B cell (primary cell): ENCODE measurements around the gene IPP. TPM values are rescaled to one million over a fixed set of nuclear protein-coding genes. Genes with fewer than 3 reads are reported as not detected.

Source experiments
- ATAC-seq: fragments of 200-7000 bp; cut with Tn5 transposase; one replicate; pipeline ENCODE4 v1.10.0; 2021; ENCODE audit warnings: low read depth, mild to moderate bottlenecking, moderate number of reproducible peaks, moderate library complexity
- CTCF ChIA-PET: fragments of 350-600 bp; sonication (Branson Sonifier 250); formaldehyde crosslinking; loops from one replicate; lab custom pipeline; 2021; ENCODE audit warnings: antibody characterized with exemption, inconsistent platforms; lab: Charles Lee
- POLR2A ChIA-PET: fragments of 350-600 bp; sonication (Branson Sonifier 250); formaldehyde crosslinking; loops from one replicate; lab custom pipeline; 2021; ENCODE audit warnings: antibody characterized with exemption; lab: Charles Lee
- DNase-seq: peaks from one replicate; pipeline ENCODE4 v3.0.0; 2013
- H2AFZ ChIP-seq: 2 replicates; pipeline ENCODE4 v1.6.1; 2012; ENCODE audit warnings: mild to moderate bottlenecking, low read depth, low read length; ENCODE audit not compliant: insufficient read depth, poor library complexity, severe bottlenecking
- H3K27ac ChIP-seq, 2 donors: 1 replicate in 1 of 2; 2 replicates in 1 of 2; pipeline ENCODE4 v1.5.1; 2012 to 2013; ENCODE audit warnings: low read length in 2 of 2, mild to moderate bottlenecking in 2 of 2, moderate library complexity in 1 of 2
- H3K27me3 ChIP-seq, 4 experiments: fragments of 200-600 bp in 1 of 4; sonication (generic) in 1 of 4; replicated peaks in 1 of 4; 1 replicate in 2 of 4; 2 replicates in 2 of 4; pipeline versions ENCODE4 v1.6.1 to v1.7.0; 2013 to 2016; ENCODE audit warnings: low read length in 3 of 4, mild to moderate bottlenecking in 2 of 4, mixed read lengths in 1 of 4, moderate library complexity in 1 of 4; ENCODE audit not compliant: insufficient read depth in 4 of 4, control insufficient read depth in 3 of 4; ENCODE audit errors: control extremely low read depth in 1 of 4
- H3K36me3 ChIP-seq, 2 experiments: replicated peaks in 1 of 2; 1 replicate in 1 of 2; 2 replicates in 1 of 2; pipeline versions ENCODE4 v1.6.1 to v1.7.1; 2013; ENCODE audit warnings: low read length in 1 of 2; ENCODE audit not compliant: insufficient read depth in 2 of 2, control insufficient read depth in 1 of 2; ENCODE audit errors: control extremely low read depth in 1 of 2, extremely low read depth in 1 of 2
- H3K4me1 ChIP-seq, 2 donors: fragments of 200-600 bp in 1 of 2; sonication (generic) in 1 of 2; 1 replicate in 1 of 2; 2 replicates in 1 of 2; pipeline versions ENCODE4 v1.5.1 to v1.6.1; 2013 to 2017; ENCODE audit warnings: low read length in 2 of 2; ENCODE audit not compliant: control insufficient read depth in 2 of 2, insufficient read depth in 2 of 2
- H3K4me2 ChIP-seq: replicated peaks from 2 replicates; pipeline ENCODE3; 2012; ENCODE audit warnings: mild to moderate bottlenecking, low read depth, low read length; ENCODE audit not compliant: poor library complexity, severe bottlenecking
- H3K4me3 ChIP-seq, 5 experiments: fragments of 200-600 bp in 1 of 5; sonication (generic) in 1 of 5; 1 replicate in 3 of 5; 2 replicates in 2 of 5; pipeline versions ENCODE4 v1.5.1 to v1.7.0; 2011 to 2016; ENCODE audit warnings: low read length in 4 of 5, mild to moderate bottlenecking in 4 of 5, low read depth in 2 of 5, control low read depth in 1 of 5, moderate library complexity in 1 of 5; ENCODE audit not compliant: insufficient read depth in 1 of 5; ENCODE audit errors: control extremely low read depth in 1 of 5, extremely low read depth in 1 of 5
- H3K79me2 ChIP-seq: fragments of 200-600 bp; sonication (generic); one replicate; pipeline ENCODE4 v1.6.0; 2016; ENCODE audit warnings: low read length; ENCODE audit not compliant: control insufficient read depth, insufficient read depth
- H3K9ac ChIP-seq: fragments of 200-600 bp; sonication (generic); 2 replicates; pipeline ENCODE4 v1.6.1; 2017; ENCODE audit warnings: mild to moderate bottlenecking, low read length, moderate library complexity
- H3K9me3 ChIP-seq, 3 donors: one replicate each; pipeline versions ENCODE4 v1.6.1 to v1.7.1; 2013; ENCODE audit warnings: low read length in 2 of 3; ENCODE audit not compliant: control insufficient read depth in 2 of 3, insufficient read depth in 1 of 3; ENCODE audit errors: control extremely low read depth in 1 of 3
- H4K20me1 ChIP-seq: 2 replicates; pipeline ENCODE4 v1.6.0; 2012; ENCODE audit warnings: mild to moderate bottlenecking, low read length; ENCODE audit not compliant: insufficient read depth, control insufficient read depth, poor library complexity, severe bottlenecking
- H3K27ac Mint-ChIP-seq: one replicate; pipeline ENCODE4 v1.8.0; 2021; ENCODE audit warnings: mixed read lengths
- H3K27me3 Mint-ChIP-seq: one replicate; pipeline ENCODE4 v1.8.0; 2021; ENCODE audit warnings: mixed read lengths
- H3K4me1 Mint-ChIP-seq: one replicate; pipeline ENCODE4 v1.8.0; 2021; ENCODE audit warnings: mixed read lengths
- H3K4me3 Mint-ChIP-seq: one replicate; pipeline ENCODE4 v1.8.0; 2021; ENCODE audit warnings: mixed read lengths
- H3K9me3 Mint-ChIP-seq: one replicate; pipeline ENCODE4 v1.8.0; 2022; ENCODE audit warnings: mixed read lengths; ENCODE audit not compliant: insufficient read depth
- EZH2 ChIP-seq: IDR thresholded peaks from 2 replicates; pipeline ENCODE4 v1.6.1; 2012; ENCODE audit warnings: borderline replicate concordance, low read depth, mild to moderate bottlenecking, moderate library complexity, low read length; ENCODE audit not compliant: insufficient read depth, poor library complexity, severe bottlenecking
- WGBS: methylation state at CpG from one replicate; pipeline ENCODE4 v1.1.5; 2013; ENCODE audit warnings: missing lambda C conversion rate; ENCODE audit not compliant: insufficient coverage; 5-methylcytosine and 5-hydroxymethylcytosine counted together
- intact Hi-C: fragments of 100-400 bp; cut with micrococcal nuclease; formaldehyde crosslinking; loops from one replicate; pipeline ENCODE4 v1.10.0; 2022
- polyA plus RNA-seq: library from polyadenylated mRNA; depleted of rRNA; stranded (reverse); fragments of >200 nt; gene quantifications from 2 replicates; pipeline ENCODE4 v1.2.3, GENCODE V29; 2012
- total RNA-seq, 2 donors: library from RNA; stranded (reverse); fragments of 120-200 nt in 1 of 2; gene quantifications; 1 replicate in 1 of 2; 2 replicates in 1 of 2; pipeline versions ENCODE4 v1.2.3 to v1.2.4, GENCODE V29; 2013 to 2022
- TF ChIP-seq, protein P1 (sequence below): fragments of 200-600 bp; IDR thresholded peaks from one replicate; pipeline ENCODE4 v1.8.0; 2022; ENCODE audit warnings: antibody characterized with exemption, mild to moderate bottlenecking

IPP gene
- total and polyA plus RNA-seq, 2 donors (not counting 1 experiment from before 2014, with no cell fraction given), result 2.3 to 12.1 TPM

DNA sequence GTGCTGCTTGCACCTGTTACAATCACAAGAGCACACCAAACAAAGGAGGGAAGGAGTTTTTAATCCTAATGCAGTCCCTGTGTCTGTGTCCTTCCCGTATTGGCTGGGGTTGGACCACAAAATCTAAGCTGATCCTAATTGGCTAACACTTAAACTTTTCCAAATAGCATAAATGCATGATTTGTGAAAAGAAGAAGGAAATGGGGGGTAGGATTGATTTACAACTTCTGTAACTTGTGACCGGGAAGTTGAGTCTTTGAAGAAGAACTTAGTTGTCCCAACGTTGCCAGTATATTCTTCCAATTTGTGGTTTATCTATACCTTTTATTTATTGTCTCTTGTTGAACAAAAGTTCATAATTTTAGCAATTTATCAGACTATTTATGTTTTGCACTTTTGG, 11.8 kb upstream of the IPP start:
- ChIA-PET POLR2A (no interaction called here), CTCF (no interaction called here)
- no peak for TF ChIP-seq EZH2
- TF ChIP-seq, protein P1, sequence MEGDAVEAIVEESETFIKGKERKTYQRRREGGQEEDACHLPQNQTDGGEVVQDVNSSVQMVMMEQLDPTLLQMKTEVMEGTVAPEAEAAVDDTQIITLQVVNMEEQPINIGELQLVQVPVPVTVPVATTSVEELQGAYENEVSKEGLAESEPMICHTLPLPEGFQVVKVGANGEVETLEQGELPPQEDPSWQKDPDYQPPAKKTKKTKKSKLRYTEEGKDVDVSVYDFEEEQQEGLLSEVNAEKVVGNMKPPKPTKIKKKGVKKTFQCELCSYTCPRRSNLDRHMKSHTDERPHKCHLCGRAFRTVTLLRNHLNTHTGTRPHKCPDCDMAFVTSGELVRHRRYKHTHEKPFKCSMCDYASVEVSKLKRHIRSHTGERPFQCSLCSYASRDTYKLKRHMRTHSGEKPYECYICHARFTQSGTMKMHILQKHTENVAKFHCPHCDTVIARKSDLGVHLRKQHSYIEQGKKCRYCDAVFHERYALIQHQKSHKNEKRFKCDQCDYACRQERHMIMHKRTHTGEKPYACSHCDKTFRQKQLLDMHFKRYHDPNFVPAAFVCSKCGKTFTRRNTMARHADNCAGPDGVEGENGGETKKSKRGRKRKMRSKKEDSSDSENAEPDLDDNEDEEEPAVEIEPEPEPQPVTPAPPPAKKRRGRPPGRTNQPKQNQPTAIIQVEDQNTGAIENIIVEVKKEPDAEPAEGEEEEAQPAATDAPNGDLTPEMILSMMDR, result no peak
- Histone ChIP-seq H3K4me2 (no peak overlapping the region), H3K4me3 (no peak overlapping the region), H3K27ac (no peak overlapping the region), H3K9ac (no peak overlapping the region), H4K20me1 (no peaks in the 10 kb centered on the region), H3K9me3 (peaks cover 0 to 2% (median 0%) of the 10 kb centered on the region in 3 donors), H3K79me2 (no peaks in the 10 kb centered on the region), H3K36me3 (no peaks in the 10 kb centered on the region), H2AFZ (no peak overlapping the region), H3K4me1 (no peaks in the 10 kb centered on the region), H3K27me3 (peaks cover 0 to 2% (median 0%) of the 10 kb centered on the region in 4 experiments)
- Mint-ChIP-seq H3K4me3 (no peak overlapping the region), H3K4me1 (no peaks in the 10 kb centered on the region), H3K27ac (no peak overlapping the region), H3K27me3 (peaks cover 13% of the 10 kb centered on the region), H3K9me3 (no peaks in the 10 kb centered on the region)
- intact Hi-C loops, result no loop called here
- ATAC-seq, result no peak
- no peak for DNase-seq
- WGBS, result no CpG with 5 or more reads among the region's 3 CpGs

DNA sequence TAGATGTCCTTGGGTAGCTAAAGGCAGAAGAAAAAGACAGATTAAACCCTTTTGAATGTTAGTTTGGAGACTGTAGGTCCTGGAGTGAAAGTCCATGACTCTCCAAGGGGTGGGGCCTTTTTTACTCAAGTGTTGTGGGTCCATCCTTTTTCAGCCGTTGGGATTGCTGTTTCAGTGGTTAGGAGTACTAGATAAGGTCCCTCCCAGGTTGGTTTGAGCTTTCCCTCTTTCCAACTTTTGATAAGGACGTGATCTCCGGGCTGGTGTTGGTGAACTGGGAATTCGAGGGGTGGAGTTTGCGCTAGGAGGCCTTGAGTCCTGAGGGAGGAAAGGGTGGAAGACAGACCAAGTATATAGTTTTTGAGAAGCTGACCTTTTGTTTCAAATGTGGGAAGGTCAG, 5.2 kb upstream of the IPP start:
- Mint-ChIP-seq H3K4me3 (no peak overlapping the region), H3K27ac (no peak overlapping the region), H3K9me3 (no peaks in the 10 kb centered on the region), H3K27me3 (peaks cover 9% of the 10 kb centered on the region), H3K4me1 (peaks cover 6% of the 10 kb centered on the region)
- Histone ChIP-seq H3K27ac (no peak overlapping the region), H4K20me1 (no peaks in the 10 kb centered on the region), H3K36me3 (no peaks in the 10 kb centered on the region), H3K4me3 (no peak overlapping the region), H3K9me3 (peaks cover 0 to 5% (median 3%) of the 10 kb centered on the region in 3 donors), H3K9ac (no peak overlapping the region), H2AFZ (no peak overlapping the region), H3K79me2 (no peaks in the 10 kb centered on the region), H3K27me3 (no peaks in the 10 kb centered on the region), H3K4me2 (no peak overlapping the region), H3K4me1 (peaks cover 5 to 11% of the 10 kb centered on the region in 2 donors)
- no peak for ATAC-seq
- TF ChIP-seq, protein P1, result no peak
- no peak for TF ChIP-seq EZH2
- CTCF ChIA-PET, result interaction anchor here (0.7 kb wide), 1 partner anchor 121 kb away, joined by 5 read pairs; no protein-coding TSS in a partner anchor
- 100% methylated on average over 2 of the region's 5 CpGs for WGBS
- DNase-seq, result no peak
- intact Hi-C loops, result loop anchor here (10.0 kb wide), 1 partner anchor 231 kb away; the partner anchor contains the start of gene PRDX1
- POLR2A ChIA-PET, result no interaction called here
